Heart left ventricle (tissue), 16 donors: ENCODE data around the gene SIM2. TPM values are rescaled to one million over a fixed set of nuclear protein-coding genes. Genes with fewer than 3 reads are reported as not detected.

Experiments used
- ATAC-seq, 4 donors: fragments of 200-7000 bp; cut with Tn5 transposase; one replicate each; pipeline ENCODE4 v1.9.1; 2020 to 2022; ENCODE audit warnings: moderate library complexity in 4 of 4, mild to moderate bottlenecking in 3 of 4, moderate number of reproducible peaks in 1 of 4
- DNase-seq, 5 donors: peaks; one replicate each; pipeline ENCODE4 v3.0.0-alpha.2; 2020
- H3K27ac ChIP-seq, 12 donors: fragments of 200-600 bp; sonication (generic) in 4 of 12; one replicate each; pipeline versions ENCODE4 v1.5.0 to v1.8.0; 2016 to 2022; ENCODE audit warnings: mild to moderate bottlenecking in 2 of 12
- H3K27me3 ChIP-seq, 9 donors: fragments of 200-600 bp; sonication (generic) in 2 of 9; one replicate each; pipeline versions ENCODE4 v1.5.1 to v1.8.0; 2016 to 2022; ENCODE audit warnings: mild to moderate bottlenecking in 3 of 9
- H3K36me3 ChIP-seq, 9 donors: fragments of 200-600 bp; sonication (generic) in 2 of 9; one replicate each; pipeline versions ENCODE4 v1.5.0 to v1.8.0; 2018 to 2022; ENCODE audit warnings: mild to moderate bottlenecking in 2 of 9
- H3K4me1 ChIP-seq, 12 donors: fragments of 200-600 bp; sonication (generic) in 4 of 12; one replicate each; pipeline versions ENCODE4 v1.5.0 to v1.8.0; 2016 to 2022; ENCODE audit warnings: mild to moderate bottlenecking in 3 of 12
- H3K4me3 ChIP-seq, 12 donors: fragments of 200-600 bp; sonication (generic) in 4 of 12; one replicate each; pipeline versions ENCODE4 v1.5.0 to v1.8.0; 2017 to 2022; ENCODE audit warnings: mild to moderate bottlenecking in 9 of 12, moderate library complexity in 4 of 12
- H3K9me3 ChIP-seq, 12 donors: fragments of 200-600 bp; sonication (generic) in 4 of 12; one replicate each; pipeline versions ENCODE4 v1.5.0 to v1.8.0; 2016 to 2022; ENCODE audit warnings: mild to moderate bottlenecking in 1 of 12
- CTCF ChIP-seq, 12 donors: fragments of 200-600 bp; sonication (generic) in 4 of 12; IDR thresholded peaks; one replicate each; pipeline versions ENCODE4 v1.5.0 to v1.8.0; 2018 to 2022; ENCODE audit warnings: antibody characterized with exemption in 12 of 12, mild to moderate bottlenecking in 5 of 12
- POLR2A ChIP-seq, 2 donors: fragments of 450-650 bp; IDR thresholded peaks; one replicate each; pipeline ENCODE4 v1.6.1; 2017; ENCODE audit warnings: antibody characterized with exemption in 2 of 2, mild to moderate bottlenecking in 2 of 2, moderate library complexity in 2 of 2
- WGBS, 4 donors: extraction: QIAGEN DNeasy Blood & Tissue Kit in 2 of 4; methylation state at CpG; one replicate each; pipeline versions ENCODE4 v1.1.5 to v1.1.7; 2013 to 2018; 5-methylcytosine and 5-hydroxymethylcytosine counted together
- intact Hi-C, 10 donors: fragments of 100-400 bp; cut with DNase I; formaldehyde crosslinking; loops; one replicate each; pipeline versions ENCODE4 v1.11.1 to v1.14.2; 2022
- polyA plus RNA-seq, 2 donors: library from polyadenylated mRNA; stranded (reverse); fragments of 200-250 nt; gene quantifications; one replicate each; pipeline ENCODE4 v1.2.3, GENCODE V29; 2013
- total RNA-seq, 9 donors: library from RNA; depleted of rRNA in 2 of 9; stranded (reverse); fragments of >200 nt in 2 of 9; fragmentation: NEBNext Ultra II Directional in 3 of 9; extraction: Animal tissue kit (Norgen Biotek cat#: 25700) in 3 of 9; gene quantifications; one replicate each; pipeline versions ENCODE4 v1.1.0 to v1.2.4, GENCODE V29; 2016 to 2023
- donor health status: ischemic (EF 13 %, LVEDD 7.1; RV severe dilation, severe dysfunction).
- donor health status: healthy with polysubstance abuse.
- donor health status: DM: no; HTN: yes; CAD: no.
- donor health status: DM: no; HTN: no; CAD: no.
- donor health status: ischemic (EF 25% LVEDD 6.9; RV normal size, moderate dysfunction).
- donor health status: ischemic (EF 25% LVEDD 5.7; RV mildly dilated, moderate dysfunction).
- donor health status: healthy.
- donor health status: DM: yes; HTN: yes; CAD: no.
- donor health status: ischemic (EF 35%, LVEDD 5.7; RV mildly dilated, moderate dysfunction).
- donor health status: nonischemic (EF 11% LVEDD 7.7; RV severe dilation, severe dysfunction).
- donor health status: DM: yes; HTN: yes; CAD: no.
- donor health status: PGD.
- donor health status: ischemic (EF 29% LVEDD 5.4; RV normal size, mild dysfunction).
- donor health status: nonischemic (EF 23%, LVEDD 6.1; RV moderate dilation, normal function).

The SIM2 gene
- total and polyA plus RNA-seq, 11 donors: 0.01 to 0.88 (median 0.15) TPM; not detected in 8

GRCh38 chr21:36724660-36725059 lies 25.7 kb downstream of the SIM2 start:
- intact Hi-C loops: no loop called here
- H3K27ac ChIP-seq: no peak overlapping the region
- DNase-seq (no peak), ATAC-seq (no peak)
- no peak for TF ChIP-seq CTCF (IDR thresholded peaks at IDR 0.05)
- TF ChIP-seq POLR2A (IDR thresholded peaks at IDR 0.05): no peak
- H3K4me1 ChIP-seq: no peaks in the 10 kb centered on the region
- no peak overlapping the region for H3K4me3 ChIP-seq
- peaks cover 0 to 40% (median 2%) of the 10 kb centered on the region in 9 donors for H3K27me3 ChIP-seq
- 75 to 84% (median 80%) methylated on average over 3 of the region's 3 CpGs for WGBS, 4 donors
- H3K9me3 ChIP-seq: no peaks in the 10 kb centered on the region
- H3K36me3 ChIP-seq: no peaks in the 10 kb centered on the region

GRCh38 chr21:36725793-36726386 lies 27.0 kb downstream of the SIM2 start:
- TF ChIP-seq CTCF (IDR thresholded peaks at IDR 0.05): no peak
- no peak for TF ChIP-seq POLR2A (IDR thresholded peaks at IDR 0.05)
- ATAC-seq (no peak), DNase-seq (no peak)
- intact Hi-C loops: no loop called here
- Histone ChIP-seq H3K4me1 (no peaks in the 10 kb centered on the region), H3K4me3 (no peak overlapping the region), H3K9me3 (no peaks in the 10 kb centered on the region), H3K27ac (no peak overlapping the region), H3K36me3 (no peaks in the 10 kb centered on the region), H3K27me3 (peaks cover 0 to 40% (median 0%) of the 10 kb centered on the region in 9 donors)
- 93 to 99% (median 96%) methylated on average over 12 of the region's 12 CpGs for WGBS, 4 donors

- intact Hi-C loops: no loop called here
- WGBS, 4 donors: 60 to 89% (median 68%) methylated on average over 2 to 6 of the region's 6 CpGs
- TF ChIP-seq POLR2A (IDR thresholded peaks at IDR 0.05): no peak
Observed at GRCh38 chr21:36727866-36728265, 29.0 kb downstream of the SIM2 start.

GRCh38 chr21:36728371-36729111 lies 29.6 kb downstream of the SIM2 start:
- 83 to 94% (median 89%) methylated on average over 13 to 14 of the region's 14 CpGs for WGBS, 4 donors
- peaks cover 0 to 40% (median 0%) of the 10 kb centered on the region in 9 donors for H3K27me3 ChIP-seq
- no peaks in the 10 kb centered on the region for H3K36me3 ChIP-seq
- TF ChIP-seq POLR2A (IDR thresholded peaks at IDR 0.05): no peak
- no peak for TF ChIP-seq CTCF (IDR thresholded peaks at IDR 0.05)
- intact Hi-C loops: no loop called here
- DNase-seq (no peak), ATAC-seq (no peak)
- no peaks in the 10 kb centered on the region for H3K4me1 ChIP-seq
- H3K27ac ChIP-seq: no peak overlapping the region
- no peak overlapping the region for H3K4me3 ChIP-seq
- H3K9me3 ChIP-seq: no peaks in the 10 kb centered on the region

More at GRCh38 chr21:36727866-36728265, 29.0 kb downstream of the SIM2 start:
- DNase-seq: peak in 1 of 5 donors; percentile 3
- Histone ChIP-seq H3K4me1 (no peaks in the 10 kb centered on the region), H3K27me3 (peaks cover 0 to 44% (median 0%) of the 10 kb centered on the region in 9 donors), H3K4me3 (no peak overlapping the region), H3K27ac (no peak overlapping the region), H3K36me3 (no peaks in the 10 kb centered on the region), H3K9me3 (no peaks in the 10 kb centered on the region)
- ATAC-seq: no peak
